ENCODE data around the gene USB1.
"Not testable (repeated sequence)": the region's sequence is repeated elsewhere in the genome, so short reads cannot be mapped to it uniquely, and the experiment has no call there.

DNA sequence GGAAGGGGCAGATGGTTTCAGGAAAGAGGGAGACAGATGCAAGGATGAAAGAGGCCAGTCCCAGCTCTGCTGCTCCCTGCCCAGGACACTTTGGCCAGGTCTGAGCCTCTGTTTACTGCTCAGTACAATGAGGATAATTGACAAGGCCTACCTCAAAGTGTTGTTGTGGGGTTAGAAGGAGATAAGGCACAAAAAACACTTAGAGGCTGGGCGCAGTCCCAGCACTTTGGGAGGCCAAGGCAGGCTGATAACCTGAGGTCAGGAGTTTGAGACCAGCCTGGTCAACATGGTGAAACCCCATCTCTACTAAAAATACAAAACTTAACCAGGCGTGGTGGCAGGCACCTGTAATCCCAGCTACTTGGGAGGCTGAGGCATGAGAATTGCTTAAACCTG, 23.1 kb upstream of the USB1 start:
- not testable (repeated sequence) for TF ChIP-seq EZH2 (IDR thresholded peaks at IDR 0.05; ENCODE audit: insufficient read depth, poor library complexity, severe bottlenecking); EZH2phosphoT487 (IDR thresholded peaks at IDR 0.05; ENCODE audit: insufficient read depth, low read depth)
